Nephron (organoid): ENCODE data around the gene FILIP1L.

Experiments used
- H3K27ac Mint-ChIP-seq, 3 experiments: 2 replicates each; pipeline ENCODE4 v1.8.0; 2020; ENCODE audit warnings: mixed read lengths in 3 of 3, mild to moderate bottlenecking in 2 of 3, moderate library complexity in 1 of 3
- H3K27me3 Mint-ChIP-seq: 2 replicates; pipeline ENCODE4 v1.8.0; 2021; ENCODE audit warnings: low read depth, mild to moderate bottlenecking, moderate library complexity, mixed read lengths
- H3K36me3 Mint-ChIP-seq: 2 replicates; pipeline ENCODE4 v1.8.0; 2020; ENCODE audit warnings: low read depth, mixed read lengths
- H3K4me1 Mint-ChIP-seq: 2 replicates; pipeline ENCODE4 v1.8.0; 2020; ENCODE audit warnings: mixed read lengths
- H3K4me3 Mint-ChIP-seq, 3 experiments: 2 replicates each; pipeline ENCODE4 v1.8.0; 2020; ENCODE audit warnings: mild to moderate bottlenecking in 3 of 3, mixed read lengths in 3 of 3, moderate library complexity in 2 of 3
- H3K9me3 Mint-ChIP-seq: 2 replicates; pipeline ENCODE4 v1.8.0; 2020; ENCODE audit warnings: mixed read lengths
- TF ChIP-seq, protein P1 (sequence below), 3 experiments: fragments of 200-600 bp; sonication (generic); IDR thresholded peaks; one replicate each; pipeline ENCODE4 v1.5.0; 2021; ENCODE audit warnings: antibody characterized with exemption in 3 of 3; ENCODE audit not compliant: unreplicated experiment in 3 of 3

Gene FILIP1L

DNA sequence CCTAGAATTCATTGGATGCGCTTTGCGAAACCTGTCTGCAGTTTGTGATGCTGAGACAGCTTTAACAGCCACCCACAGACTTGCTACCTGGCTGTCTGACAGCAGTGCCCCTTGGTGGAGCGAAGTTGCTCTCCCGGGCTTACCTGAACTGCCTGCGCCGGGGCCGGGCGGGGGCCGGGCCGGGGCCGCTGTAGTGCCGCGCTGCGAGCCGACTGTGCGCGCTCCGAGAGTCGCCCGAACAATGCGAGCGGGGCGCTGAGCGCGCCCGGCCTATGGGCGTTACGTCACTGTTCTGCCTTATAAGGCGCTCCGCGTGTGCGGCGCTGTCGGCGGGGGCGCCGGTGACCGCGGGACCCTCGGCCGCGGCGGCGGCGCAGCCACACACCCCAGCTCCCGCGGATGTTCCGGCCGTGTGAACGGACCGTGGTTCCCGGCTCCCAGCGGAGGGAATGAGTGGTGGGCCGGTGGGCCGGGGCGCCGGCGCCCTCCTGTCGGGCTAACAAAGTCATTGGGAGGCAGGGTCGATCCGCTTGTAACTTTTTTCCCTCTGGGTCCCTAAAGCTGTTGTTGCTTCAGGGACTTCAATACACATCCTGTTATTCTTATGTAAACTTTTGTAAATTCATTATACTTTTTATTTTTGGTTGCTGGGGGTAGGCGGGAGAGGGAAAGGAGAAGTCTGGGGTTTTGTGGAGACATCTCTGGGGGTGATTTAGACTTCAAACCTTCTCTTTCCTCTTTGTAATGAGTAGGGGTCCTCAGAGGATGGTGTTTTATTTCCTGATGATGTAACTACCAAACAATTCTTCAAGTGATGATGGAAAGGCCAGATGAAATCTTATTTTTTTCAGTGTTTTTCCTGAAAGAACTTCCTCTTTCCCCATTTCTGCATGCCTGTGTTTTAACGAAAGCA, 238.1 kb downstream of the FILIP1L start:
- H3K9me3 Mint-ChIP-seq, result no peaks in the 10 kb centered on the region
- peaks cover 26% of the 10 kb centered on the region for H3K4me1 Mint-ChIP-seq
- peak overlapping the region; percentile 71 to 90 (median 83) for H3K27ac Mint-ChIP-seq
- H3K4me3 Mint-ChIP-seq, result peak overlapping the region; percentile 78 to 93 (median 83)
- H3K27me3 Mint-ChIP-seq, result peaks cover 8% of the 10 kb centered on the region
- H3K36me3 Mint-ChIP-seq, result no peaks in the 10 kb centered on the region
- TF ChIP-seq, protein P1, sequence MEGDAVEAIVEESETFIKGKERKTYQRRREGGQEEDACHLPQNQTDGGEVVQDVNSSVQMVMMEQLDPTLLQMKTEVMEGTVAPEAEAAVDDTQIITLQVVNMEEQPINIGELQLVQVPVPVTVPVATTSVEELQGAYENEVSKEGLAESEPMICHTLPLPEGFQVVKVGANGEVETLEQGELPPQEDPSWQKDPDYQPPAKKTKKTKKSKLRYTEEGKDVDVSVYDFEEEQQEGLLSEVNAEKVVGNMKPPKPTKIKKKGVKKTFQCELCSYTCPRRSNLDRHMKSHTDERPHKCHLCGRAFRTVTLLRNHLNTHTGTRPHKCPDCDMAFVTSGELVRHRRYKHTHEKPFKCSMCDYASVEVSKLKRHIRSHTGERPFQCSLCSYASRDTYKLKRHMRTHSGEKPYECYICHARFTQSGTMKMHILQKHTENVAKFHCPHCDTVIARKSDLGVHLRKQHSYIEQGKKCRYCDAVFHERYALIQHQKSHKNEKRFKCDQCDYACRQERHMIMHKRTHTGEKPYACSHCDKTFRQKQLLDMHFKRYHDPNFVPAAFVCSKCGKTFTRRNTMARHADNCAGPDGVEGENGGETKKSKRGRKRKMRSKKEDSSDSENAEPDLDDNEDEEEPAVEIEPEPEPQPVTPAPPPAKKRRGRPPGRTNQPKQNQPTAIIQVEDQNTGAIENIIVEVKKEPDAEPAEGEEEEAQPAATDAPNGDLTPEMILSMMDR (IDR thresholded peaks at IDR 0.05; ENCODE audit: unreplicated experiment in 3 of 3), result no peak

DNA sequence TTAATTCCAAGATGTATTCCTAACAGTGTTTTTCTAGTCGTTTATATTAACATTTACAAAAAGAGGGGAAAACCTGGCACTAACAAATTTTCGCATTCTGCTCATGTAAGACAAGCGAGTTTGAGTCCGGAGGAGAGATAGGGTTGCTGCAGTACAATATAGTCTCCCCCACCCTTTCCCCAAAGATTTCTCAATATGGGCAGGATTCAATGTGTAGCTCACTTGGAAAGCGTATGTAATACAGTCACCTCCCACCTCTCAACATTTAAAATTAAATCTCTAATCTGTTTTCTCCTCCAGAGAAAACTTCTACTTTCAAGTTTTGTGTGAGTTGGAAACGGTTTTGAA, 238.7 kb downstream of the FILIP1L start:
- Mint-ChIP-seq H3K27ac (peak overlapping the region; percentile 71 to 85 (median 83)), H3K9me3 (no peaks in the 10 kb centered on the region), H3K36me3 (no peaks in the 10 kb centered on the region), H3K4me3 (peak overlapping the region; percentile 78 to 93 (median 83)), H3K27me3 (peaks cover 8% of the 10 kb centered on the region), H3K4me1 (peaks cover 26% of the 10 kb centered on the region)
- TF ChIP-seq, protein P1 (IDR thresholded peaks at IDR 0.05; ENCODE audit: unreplicated experiment in 3 of 3), result no peak

DNA sequence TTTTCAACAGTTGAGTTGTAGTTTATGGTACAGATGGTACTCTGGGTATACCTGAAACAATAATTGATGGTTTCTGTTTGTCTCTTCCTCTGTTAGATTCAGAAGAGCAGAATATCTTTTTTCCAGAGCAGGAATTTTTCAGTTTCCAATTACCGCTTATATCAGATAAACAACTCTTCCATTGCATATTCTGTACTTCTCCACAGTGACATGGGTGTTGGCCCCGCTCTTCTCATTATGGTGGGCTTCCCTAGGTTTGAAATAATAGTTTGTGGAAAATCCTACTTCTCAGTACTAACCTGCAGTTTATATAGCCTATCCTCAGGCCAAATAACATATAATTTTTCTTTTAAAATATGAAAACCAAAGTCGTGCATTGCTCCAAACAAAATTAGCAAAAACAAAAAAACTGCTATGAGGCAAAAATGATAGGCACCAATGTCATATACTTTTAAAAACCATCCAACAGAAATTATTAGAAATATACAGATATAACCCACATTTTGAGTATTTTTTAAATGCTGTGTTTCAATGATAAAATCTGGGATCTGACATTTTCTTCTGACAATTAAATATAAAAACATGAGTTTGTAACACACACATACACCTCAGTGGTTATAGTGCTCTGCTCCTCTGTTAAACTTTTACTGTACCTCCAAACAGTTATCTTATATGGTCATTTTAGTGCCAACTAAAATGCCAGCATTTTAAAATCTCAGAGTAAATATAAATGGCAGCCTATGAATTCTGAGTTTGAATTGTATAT, 239.9 kb downstream of the FILIP1L start:
- H3K27ac Mint-ChIP-seq, result peak overlapping the region in 1 of 3 experiments; percentile 36
- peak overlapping the region; percentile 78 to 83 (median 80) for H3K4me3 Mint-ChIP-seq
- peaks cover 36% of the 10 kb centered on the region for H3K4me1 Mint-ChIP-seq
- H3K36me3 Mint-ChIP-seq, result no peaks in the 10 kb centered on the region
- TF ChIP-seq, protein P1 (IDR thresholded peaks at IDR 0.05; ENCODE audit: unreplicated experiment in 3 of 3), result no peak
- H3K9me3 Mint-ChIP-seq, result no peaks in the 10 kb centered on the region
- H3K27me3 Mint-ChIP-seq, result peaks cover 8% of the 10 kb centered on the region

GRCh38 chr3:99873269-99874102, 240.8 kb downstream of the FILIP1L start:
- Mint-ChIP-seq H3K27ac (peak overlapping the region in 2 of 3 experiments; percentile 30 to 44), H3K9me3 (no peaks in the 10 kb centered on the region), H3K36me3 (no peaks in the 10 kb centered on the region), H3K27me3 (peaks cover 8% of the 10 kb centered on the region), H3K4me1 (peaks cover 42% of the 10 kb centered on the region), H3K4me3 (peak overlapping the region; percentile 55 to 80 (median 68))
- TF ChIP-seq, protein P1 (IDR thresholded peaks at IDR 0.05; ENCODE audit: unreplicated experiment in 3 of 3), result no peak

DNA sequence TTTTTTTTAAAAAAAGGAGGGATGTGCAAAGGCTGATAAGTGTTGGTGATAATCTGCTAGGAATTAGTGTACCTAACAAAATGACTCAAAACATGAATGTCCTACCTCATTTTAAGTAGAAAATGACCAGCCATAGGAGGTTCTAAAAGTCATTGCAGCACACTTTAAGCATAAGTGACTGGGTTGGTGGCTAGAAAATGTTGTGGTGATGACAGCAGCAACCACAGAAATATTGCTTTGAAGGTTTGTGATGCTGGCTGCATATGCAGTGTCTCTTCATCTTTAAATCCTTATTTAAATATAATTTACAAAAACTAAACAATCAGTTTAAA, 241.4 kb downstream of the FILIP1L start:
- Mint-ChIP-seq H3K27ac (peak overlapping the region in 1 of 3 experiments; percentile 33), H3K27me3 (peaks cover 8% of the 10 kb centered on the region), H3K4me1 (peaks cover 43% of the 10 kb centered on the region), H3K4me3 (no peak overlapping the region), H3K9me3 (no peaks in the 10 kb centered on the region), H3K36me3 (no peaks in the 10 kb centered on the region)
- TF ChIP-seq, protein P1 (IDR thresholded peaks at IDR 0.05; ENCODE audit: unreplicated experiment in 3 of 3), result no peak
